Endodermal cell (in vitro differentiated cells): ENCODE results near the gene SLC45A3. TPM values are rescaled to one million over a fixed set of nuclear protein-coding genes. Genes with fewer than 3 reads are reported as not detected.

ENCODE experiments used
- DNase-seq: peaks from one replicate; pipeline ENCODE4 v3.0.0-alpha.2; 2017
- H3K27ac ChIP-seq: 2 replicates; pipeline ENCODE4 v1.5.1; 2013; ENCODE audit warnings: mild to moderate bottlenecking, low read depth, low read length, moderate library complexity
- H3K27me3 ChIP-seq: 2 replicates; pipeline ENCODE4 v1.6.1; 2013; ENCODE audit warnings: mild to moderate bottlenecking, low read length, moderate library complexity; ENCODE audit not compliant: insufficient read depth, control insufficient read depth, poor library complexity, severe bottlenecking
- H3K36me3 ChIP-seq: 2 replicates; pipeline ENCODE4 v1.7.0; 2013; ENCODE audit warnings: mild to moderate bottlenecking, low read length, moderate library complexity; ENCODE audit not compliant: control insufficient read depth, insufficient read depth
- H3K4me1 ChIP-seq: one replicate; pipeline ENCODE4 v1.7.0; 2013; ENCODE audit warnings: low read length; ENCODE audit not compliant: control insufficient read depth, insufficient read depth
- H3K4me3 ChIP-seq: 2 replicates; pipeline ENCODE4 v1.5.1; 2013; ENCODE audit warnings: mild to moderate bottlenecking, low read length, moderate library complexity
- H3K9ac ChIP-seq: 2 replicates; pipeline ENCODE4 v1.6.1; 2013; ENCODE audit warnings: mild to moderate bottlenecking, low read length, moderate library complexity; ENCODE audit not compliant: poor library complexity, severe bottlenecking; ENCODE audit errors: extremely low read depth
- H3K9me3 ChIP-seq: 2 replicates; pipeline ENCODE4 v1.6.1; 2013; ENCODE audit warnings: mild to moderate bottlenecking, low read length, moderate library complexity; ENCODE audit not compliant: control insufficient read depth
- H3K27ac Mint-ChIP-seq: 2 replicates; pipeline ENCODE4 v1.8.0; 2020; ENCODE audit warnings: mixed read lengths
- H3K27me3 Mint-ChIP-seq: 2 replicates; pipeline ENCODE4 v1.8.0; 2021; ENCODE audit warnings: mild to moderate bottlenecking, mixed read lengths; ENCODE audit not compliant: insufficient read depth
- H3K36me3 Mint-ChIP-seq: 2 replicates; pipeline ENCODE4 v1.8.0; 2020; ENCODE audit warnings: low read depth, mixed read lengths
- H3K4me1 Mint-ChIP-seq: 2 replicates; pipeline ENCODE4 v1.8.0; 2020; ENCODE audit warnings: mixed read lengths
- H3K4me3 Mint-ChIP-seq: 2 replicates; pipeline ENCODE4 v1.8.0; 2020; ENCODE audit warnings: mild to moderate bottlenecking, moderate library complexity, mixed read lengths
- H3K9me3 Mint-ChIP-seq: 2 replicates; pipeline ENCODE4 v1.8.0; 2020; ENCODE audit warnings: mild to moderate bottlenecking, mixed read lengths
- WGBS, 2 experiments: methylation state at CpG; one replicate each; pipeline versions ENCODE4 v1.1.5 to v1.1.7; 2013; ENCODE audit warnings: missing lambda C conversion rate in 2 of 2, mixed read lengths in 1 of 2; ENCODE audit not compliant: insufficient coverage in 1 of 2, insufficient read length in 1 of 2; 5-methylcytosine and 5-hydroxymethylcytosine counted together
- total RNA-seq, 2 donors: library from RNA; stranded (reverse); fragmentation: NEBNext Ultra II Directional in 1 of 2; extraction: Animal tissue kit (Norgen Biotek cat#: 25700) in 1 of 2; gene quantifications; 2 replicates in 1 of 2; 3 replicates in 1 of 2; pipeline ENCODE4 v1.2.1, GENCODE V29; 2021
- TF ChIP-seq, protein P1 (sequence below): fragments of 200-600 bp; sonication (generic); conservative IDR thresholded peaks from 2 replicates; pipeline ENCODE4 v1.5.0; 2021; ENCODE audit warnings: antibody characterized with exemption, mild to moderate bottlenecking

SLC45A3 gene
- total RNA-seq, 2 donors from 2014 or later, result 7.9 to 10.2 TPM

DNA sequence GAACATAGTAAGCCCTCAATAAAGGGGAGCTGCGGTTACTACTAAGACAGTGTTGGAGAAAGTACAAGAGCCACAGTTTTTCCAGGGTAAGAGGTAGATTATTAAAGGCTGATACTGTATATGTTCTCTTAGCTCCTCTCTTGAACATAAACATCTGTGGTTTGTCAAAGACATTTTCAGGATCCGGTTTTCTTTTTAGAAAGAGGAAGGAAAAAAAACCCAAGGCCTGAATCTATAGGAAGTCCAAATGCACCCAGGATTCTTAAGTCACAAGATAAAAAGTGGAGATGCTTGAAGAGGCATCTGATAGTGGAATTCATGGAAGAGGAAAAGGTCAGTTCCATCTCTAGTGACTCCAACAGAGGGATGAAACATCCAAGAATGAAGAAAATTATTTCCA lies 24.6 kb upstream of the SLC45A3 start:
- Mint-ChIP-seq H3K36me3 (peaks cover 18% of the 10 kb centered on the region), H3K27ac (no peak overlapping the region)

DNA sequence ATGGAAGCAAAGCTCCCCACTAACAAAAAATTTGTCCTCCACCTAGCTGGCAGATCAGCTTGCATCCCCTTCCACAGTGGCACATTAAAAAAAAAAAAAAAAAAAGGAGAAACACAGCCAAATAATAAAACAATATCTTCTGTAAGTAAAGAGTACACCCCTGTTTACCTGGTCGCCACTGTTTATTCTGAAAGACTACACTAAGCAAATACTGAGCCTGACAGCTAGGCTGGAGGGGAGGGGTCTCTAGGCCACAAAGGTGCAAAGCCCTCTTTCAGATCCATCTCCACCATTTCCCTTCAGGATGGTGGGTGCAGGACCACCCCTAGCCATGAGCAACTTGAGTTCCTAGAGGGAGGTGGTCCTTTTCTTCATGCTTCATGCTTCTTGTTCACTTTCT lies 22.8 kb upstream of the SLC45A3 start:
- no peak for DNase-seq
- H3K36me3 ChIP-seq, result peaks cover 50% of the 10 kb centered on the region
- H3K4me1 ChIP-seq, result peaks cover 24% of the 10 kb centered on the region
- Mint-ChIP-seq H3K27me3 (no peaks in the 10 kb centered on the region), H3K4me1 (peaks cover 48% of the 10 kb centered on the region), H3K27ac (peak overlapping the region; percentile 8), H3K36me3 (peaks cover 14% of the 10 kb centered on the region), H3K4me3 (peak overlapping the region; percentile 32), H3K9me3 (no peaks in the 10 kb centered on the region)
- WGBS, 2 experiments, result 76 to 100% methylated on average over 1 of the region's 1 CpG
- H3K27me3 ChIP-seq, result no peaks in the 10 kb centered on the region
- H3K27ac ChIP-seq, result no peak overlapping the region
- TF ChIP-seq, protein P1, sequence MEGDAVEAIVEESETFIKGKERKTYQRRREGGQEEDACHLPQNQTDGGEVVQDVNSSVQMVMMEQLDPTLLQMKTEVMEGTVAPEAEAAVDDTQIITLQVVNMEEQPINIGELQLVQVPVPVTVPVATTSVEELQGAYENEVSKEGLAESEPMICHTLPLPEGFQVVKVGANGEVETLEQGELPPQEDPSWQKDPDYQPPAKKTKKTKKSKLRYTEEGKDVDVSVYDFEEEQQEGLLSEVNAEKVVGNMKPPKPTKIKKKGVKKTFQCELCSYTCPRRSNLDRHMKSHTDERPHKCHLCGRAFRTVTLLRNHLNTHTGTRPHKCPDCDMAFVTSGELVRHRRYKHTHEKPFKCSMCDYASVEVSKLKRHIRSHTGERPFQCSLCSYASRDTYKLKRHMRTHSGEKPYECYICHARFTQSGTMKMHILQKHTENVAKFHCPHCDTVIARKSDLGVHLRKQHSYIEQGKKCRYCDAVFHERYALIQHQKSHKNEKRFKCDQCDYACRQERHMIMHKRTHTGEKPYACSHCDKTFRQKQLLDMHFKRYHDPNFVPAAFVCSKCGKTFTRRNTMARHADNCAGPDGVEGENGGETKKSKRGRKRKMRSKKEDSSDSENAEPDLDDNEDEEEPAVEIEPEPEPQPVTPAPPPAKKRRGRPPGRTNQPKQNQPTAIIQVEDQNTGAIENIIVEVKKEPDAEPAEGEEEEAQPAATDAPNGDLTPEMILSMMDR, result no peak
- peak overlapping the region; percentile 36 for H3K4me3 ChIP-seq
- H3K9ac ChIP-seq, result no peak overlapping the region
- H3K9me3 ChIP-seq, result no peaks in the 10 kb centered on the region

More for the DNA sequence above, 24.6 kb upstream of the SLC45A3 start:
- no peaks in the 10 kb centered on the region for H3K27me3 ChIP-seq
- WGBS, 2 experiments, result 88 to 100% methylated on average over 2 of the region's 2 CpGs
- no peaks in the 10 kb centered on the region for H3K27me3 Mint-ChIP-seq
- H3K4me1 ChIP-seq, result peaks cover 24% of the 10 kb centered on the region
- no peak overlapping the region for H3K27ac ChIP-seq
- no peaks in the 10 kb centered on the region for H3K9me3 Mint-ChIP-seq
- no peaks in the 10 kb centered on the region for H3K9me3 ChIP-seq
- H3K4me3 Mint-ChIP-seq, result no peak overlapping the region
- H3K4me1 Mint-ChIP-seq, result peaks cover 48% of the 10 kb centered on the region
- H3K36me3 ChIP-seq, result peaks cover 59% of the 10 kb centered on the region
- TF ChIP-seq, protein P1, result no peak
- DNase-seq, result no peak
- H3K4me3 ChIP-seq, result no peak overlapping the region
- no peak overlapping the region for H3K9ac ChIP-seq

DNA sequence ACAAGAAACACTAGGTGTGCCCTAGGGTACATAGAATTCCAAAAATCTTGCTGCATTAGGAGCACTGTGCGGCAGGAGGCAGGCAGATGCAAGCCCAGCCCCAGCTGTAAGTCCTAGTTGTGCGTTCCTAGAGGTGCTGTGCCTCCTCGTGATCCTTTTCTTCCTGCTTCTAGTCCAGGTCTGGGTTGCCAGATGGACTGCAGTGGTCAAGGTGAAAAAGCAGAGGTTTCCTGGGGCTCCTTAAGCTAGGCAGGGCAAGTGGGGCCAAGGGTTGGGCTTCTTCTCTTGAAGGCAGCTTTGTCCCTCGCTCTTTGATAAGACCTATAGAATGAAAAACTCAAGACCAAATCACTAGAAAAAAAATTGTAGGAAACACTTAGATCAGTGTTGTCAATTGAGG lies 21.6 kb upstream of the SLC45A3 start:
- WGBS, 2 experiments, result 90 to 93% methylated on average over 3 to 4 of the region's 4 CpGs
- no peaks in the 10 kb centered on the region for H3K9me3 ChIP-seq
- H3K36me3 ChIP-seq, result peaks cover 45% of the 10 kb centered on the region
- H3K27me3 ChIP-seq, result no peaks in the 10 kb centered on the region
- no peak overlapping the region for H3K9ac ChIP-seq
- peak; percentile 34 for DNase-seq
- TF ChIP-seq, protein P1, result no peak
- no peaks in the 10 kb centered on the region for H3K9me3 Mint-ChIP-seq
- H3K27ac ChIP-seq, result no peak overlapping the region
- H3K4me1 Mint-ChIP-seq, result peaks cover 45% of the 10 kb centered on the region
- no peak overlapping the region for H3K4me3 Mint-ChIP-seq
- no peak overlapping the region for H3K4me3 ChIP-seq
- peaks cover 16% of the 10 kb centered on the region for H3K4me1 ChIP-seq
- H3K27me3 Mint-ChIP-seq, result no peaks in the 10 kb centered on the region
- peak overlapping the region; percentile 59 for H3K27ac Mint-ChIP-seq
- H3K36me3 Mint-ChIP-seq, result peaks cover 14% of the 10 kb centered on the region
